Mucosa of descending colon (tissue), 3 donors: ENCODE measurements around the gene TEX11. TPM values are rescaled to one million over a fixed set of nuclear protein-coding genes. Genes with fewer than 3 reads are reported as not detected.
A peak's percentile ranks its signal among the peaks of the same experiment; 100 is the strongest.

Experiments used
- ATAC-seq: fragments of 200-7000 bp; cut with Tn5 transposase; one replicate; pipeline ENCODE4 v1.9.1; 2020; ENCODE audit warnings: mild to moderate bottlenecking, moderate library complexity
- DNase-seq, 3 donors: peaks; one replicate each; pipeline ENCODE4 v3.0.0-alpha.2; 2020
- H3K36me3 ChIP-seq: fragments of 200-600 bp; one replicate; pipeline ENCODE4 v1.8.0; 2021; ENCODE audit warnings: low read depth, mild to moderate bottlenecking
- H3K4me1 ChIP-seq: fragments of 200-600 bp; one replicate; pipeline ENCODE4 v1.8.0; 2021; ENCODE audit warnings: low read depth, mild to moderate bottlenecking
- H3K4me3 ChIP-seq: fragments of 200-600 bp; one replicate; pipeline ENCODE4 v1.8.0; 2021; ENCODE audit warnings: mild to moderate bottlenecking
- H3K9me3 ChIP-seq: fragments of 200-600 bp; one replicate; pipeline ENCODE4 v1.8.0; 2021; ENCODE audit warnings: mild to moderate bottlenecking
- CTCF ChIP-seq: fragments of 200-600 bp; IDR thresholded peaks from one replicate; pipeline ENCODE4 v1.8.0; 2022; ENCODE audit warnings: antibody characterized with exemption, mild to moderate bottlenecking
- intact Hi-C, 2 donors: fragments of 100-400 bp; cut with DNase I in 1 of 2; cut with micrococcal nuclease in 1 of 2; formaldehyde crosslinking; loops; one replicate each; pipeline versions ENCODE4 v1.11.0 to v1.11.1; 2022; cut with DNase I, micrococcal nuclease
- total RNA-seq, 3 donors: library from RNA; stranded (reverse); fragmentation: NEBNext Ultra II Directional in 2 of 3; extraction: Animal tissue kit (Norgen Biotek cat#: 25700) in 2 of 3; gene quantifications; one replicate each; pipeline versions ENCODE4 v1.2.1 to v1.2.4, GENCODE V29; 2021 to 2023
- donor health status: DM: no; HTN: no; CAD: no; lungs with moderate emphysema.
- donor health status: DM: no; HTN: no; CAD: no.
- donor health status: DM: no; HTN: yes; CAD: no.

Gene TEX11
- total RNA-seq, 3 donors from 2014 or later = 0.89 to 2.7 (median 2.1) TPM

- ATAC-seq = peak; percentile 32
- Histone ChIP-seq H3K9me3 (no peaks in the 10 kb centered on the region), H3K36me3 (no peaks in the 10 kb centered on the region), H3K4me1 (no peaks in the 10 kb centered on the region), H3K4me3 (no peak overlapping the region)
- DNase-seq = no peak
- TF ChIP-seq CTCF = no peak
- intact Hi-C loops = no loop called here
Observed at GRCh38 chrX:70508296-70508911, 400.1 kb downstream of the TEX11 start.

GRCh38 chrX:70505451-70505841 lies 403.1 kb downstream of the TEX11 start:
- ATAC-seq (no peak), DNase-seq (no peak)
- TF ChIP-seq CTCF = no peak
- H3K36me3 ChIP-seq = no peaks in the 10 kb centered on the region
- no peaks in the 10 kb centered on the region for H3K9me3 ChIP-seq
- H3K4me3 ChIP-seq = no peak overlapping the region
- no peaks in the 10 kb centered on the region for H3K4me1 ChIP-seq
- intact Hi-C loops = no loop called here

- intact Hi-C loops = no loop called here
- no peak for TF ChIP-seq CTCF
- no peak for DNase-seq
- ATAC-seq = peak; percentile 8
- no peaks in the 10 kb centered on the region for H3K36me3 ChIP-seq
- H3K9me3 ChIP-seq = no peaks in the 10 kb centered on the region
- H3K4me3 ChIP-seq = no peak overlapping the region
- no peaks in the 10 kb centered on the region for H3K4me1 ChIP-seq
Observed at GRCh38 chrX:70504772-70505450, 403.6 kb downstream of the TEX11 start.

- DNase-seq = no peak
- Histone ChIP-seq H3K4me1 (no peaks in the 10 kb centered on the region), H3K9me3 (no peaks in the 10 kb centered on the region), H3K36me3 (no peaks in the 10 kb centered on the region), H3K4me3 (no peak overlapping the region)
- ATAC-seq = no peak
- intact Hi-C loops = no loop called here
- TF ChIP-seq CTCF = no peak
Observed at GRCh38 chrX:70500826-70501225, 407.7 kb downstream of the TEX11 start.

- Histone ChIP-seq H3K36me3 (no peaks in the 10 kb centered on the region), H3K9me3 (no peaks in the 10 kb centered on the region), H3K4me3 (no peak overlapping the region), H3K4me1 (no peaks in the 10 kb centered on the region)
- intact Hi-C loops = no loop called here
- no peak for TF ChIP-seq CTCF
- no peak for DNase-seq
- ATAC-seq = no peak
Observed at GRCh38 chrX:70498129-70498528, 410.4 kb downstream of the TEX11 start.
